ENCODE measurements around the gene KCNMA1. TPM values are rescaled to one million over a fixed set of nuclear protein-coding genes. Genes with fewer than 3 reads are reported as not detected.

Gene KCNMA1
- total RNA-seq, 1 experiment from 2014 or later = 20.7 TPM

- H3K4me3 ChIP-seq (ENCODE audit: low read depth, low read length) = no peak overlapping the region
- H3K4me1 Mint-ChIP-seq (ENCODE audit: low read depth, unreplicated experiment) = no peaks in the 10 kb centered on the region
- no peaks in the 10 kb centered on the region for H3K27me3 ChIP-seq (replicated peaks; ENCODE audit: control insufficient read depth, insufficient read depth, low read length)
- H3K36me3 Mint-ChIP-seq (ENCODE audit: insufficient read depth, unreplicated experiment) = peaks cover 3% of the 10 kb centered on the region
- POLR2A ChIA-PET = no interaction called here
- H3K4me1 ChIP-seq = no peaks in the 10 kb centered on the region
- no peak overlapping the region for H3K4me3 Mint-ChIP-seq (ENCODE audit: unreplicated experiment)
- BruUV-seq (replicated peaks) = no TSS peak
- no peak for TF ChIP-seq CTCF (IDR thresholded peaks at IDR 0.05; ENCODE audit: insufficient read depth in 1 of 2, low read depth in 1 of 2, low read length in 1 of 2, severe bottlenecking in 1 of 2, unreplicated experiment in 1 of 2)
- H3K9me3 ChIP-seq = no peaks in the 10 kb centered on the region
- H3K27me3 Mint-ChIP-seq (ENCODE audit: insufficient read depth, unreplicated experiment) = peaks cover 19% of the 10 kb centered on the region
- H3K9me3 Mint-ChIP-seq (ENCODE audit: unreplicated experiment) = no peaks in the 10 kb centered on the region
- intact Hi-C loops (cut with micrococcal nuclease; ENCODE audit: unreplicated experiment) = no loop called here
- H3K36me3 ChIP-seq (ENCODE audit: control insufficient read depth, insufficient read depth, low read length) = no peaks in the 10 kb centered on the region
- CTCF ChIA-PET = no interaction called here
- no peak overlapping the region for H3K27ac Mint-ChIP-seq (ENCODE audit: unreplicated experiment)
- no peak for DNase-seq
Observed at GRCh38 chr10:77060913-77061312, 576.7 kb downstream of the KCNMA1 start.

- ChIA-PET CTCF (no interaction called here), POLR2A (no interaction called here)
- intact Hi-C loops (cut with micrococcal nuclease; ENCODE audit: unreplicated experiment) = no loop called here
- H3K36me3 Mint-ChIP-seq (ENCODE audit: insufficient read depth, unreplicated experiment) = no peaks in the 10 kb centered on the region
- no peak overlapping the region for H3K4me3 Mint-ChIP-seq (ENCODE audit: unreplicated experiment)
- Histone ChIP-seq H3K4me1 (no peaks in the 10 kb centered on the region), H3K4me3 (ENCODE audit: low read depth, low read length) (no peak overlapping the region), H3K27me3 (replicated peaks; ENCODE audit: control insufficient read depth, insufficient read depth, low read length) (no peaks in the 10 kb centered on the region), H3K36me3 (ENCODE audit: control insufficient read depth, insufficient read depth, low read length) (no peaks in the 10 kb centered on the region), H3K9me3 (no peaks in the 10 kb centered on the region)
- no peaks in the 10 kb centered on the region for H3K4me1 Mint-ChIP-seq (ENCODE audit: low read depth, unreplicated experiment)
- TF ChIP-seq CTCF (IDR thresholded peaks at IDR 0.05; ENCODE audit: insufficient read depth in 1 of 2, low read depth in 1 of 2, low read length in 1 of 2, severe bottlenecking in 1 of 2, unreplicated experiment in 1 of 2) = no peak
- H3K9me3 Mint-ChIP-seq (ENCODE audit: unreplicated experiment) = no peaks in the 10 kb centered on the region
- no peak overlapping the region for H3K27ac Mint-ChIP-seq (ENCODE audit: unreplicated experiment)
- peaks cover 20% of the 10 kb centered on the region for H3K27me3 Mint-ChIP-seq (ENCODE audit: insufficient read depth, unreplicated experiment)
- no TSS peak for BruUV-seq (replicated peaks)
- DNase-seq = no peak
Observed at GRCh38 chr10:77056650-77057049, 581.0 kb downstream of the KCNMA1 start.

- Histone ChIP-seq H3K4me1 (0 out of 2 replicates have a peak, but pooled peaks cover 3% of the 10 kb centered on the region), H3K9me3 (no peaks in the 10 kb centered on the region), H3K36me3 (ENCODE audit: control insufficient read depth, insufficient read depth, low read length) (no peaks in the 10 kb centered on the region), H3K4me3 (ENCODE audit: low read depth, low read length) (no peak overlapping the region), H3K27me3 (replicated peaks; ENCODE audit: control insufficient read depth, insufficient read depth, low read length) (no peaks in the 10 kb centered on the region)
- H3K9me3 Mint-ChIP-seq (ENCODE audit: unreplicated experiment) = no peaks in the 10 kb centered on the region
- H3K4me1 Mint-ChIP-seq (ENCODE audit: low read depth, unreplicated experiment) = peaks cover 19% of the 10 kb centered on the region
- peaks cover 11% of the 10 kb centered on the region for H3K27me3 Mint-ChIP-seq (ENCODE audit: insufficient read depth, unreplicated experiment)
- H3K36me3 Mint-ChIP-seq (ENCODE audit: insufficient read depth, unreplicated experiment) = no peaks in the 10 kb centered on the region
- no TSS peak for BruUV-seq (replicated peaks)
- no peak for DNase-seq
- intact Hi-C loops (cut with micrococcal nuclease; ENCODE audit: unreplicated experiment) = no loop called here
- TF ChIP-seq CTCF (IDR thresholded peaks at IDR 0.05; ENCODE audit: insufficient read depth in 1 of 2, low read depth in 1 of 2, low read length in 1 of 2, severe bottlenecking in 1 of 2, unreplicated experiment in 1 of 2) = no peak
- H3K4me3 Mint-ChIP-seq (ENCODE audit: unreplicated experiment) = no peak overlapping the region
- no peak overlapping the region for H3K27ac Mint-ChIP-seq (ENCODE audit: unreplicated experiment)
- ChIA-PET POLR2A (no interaction called here), CTCF (no interaction called here)
Observed at GRCh38 chr10:77052593-77052992, 585.0 kb downstream of the KCNMA1 start.
